ENCODE results near the gene CPNE7.

GRCh38 chr16:89637379-89637778, 61.8 kb downstream of the CPNE7 start:
- TF ChIP-seq CTCF (IDR thresholded peaks at IDR 0.05; ENCODE audit: low read depth, low read length) (no peak), EZH2phosphoT487 (IDR thresholded peaks at IDR 0.05; ENCODE audit: low read depth) (no peak)
